K562 treated with DMSO at 1 percent for 48 hours (cell line): Measurements from ENCODE around the gene RCOR3. TPM values are rescaled to one million over a fixed set of nuclear protein-coding genes. Genes with fewer than 3 reads are reported as not detected.

Source experiments
- total RNA-seq: library from RNA; unstranded; fragments of 300-600 nt; gene quantifications from 2 replicates; pipeline ENCODE4 v1.2.3, GENCODE V29; 2022; ENCODE audit warnings: low replicate concordance; ENCODE audit errors: extremely low read depth

RCOR3 gene
- total RNA-seq: not detected in 2 replicates

DNA sequence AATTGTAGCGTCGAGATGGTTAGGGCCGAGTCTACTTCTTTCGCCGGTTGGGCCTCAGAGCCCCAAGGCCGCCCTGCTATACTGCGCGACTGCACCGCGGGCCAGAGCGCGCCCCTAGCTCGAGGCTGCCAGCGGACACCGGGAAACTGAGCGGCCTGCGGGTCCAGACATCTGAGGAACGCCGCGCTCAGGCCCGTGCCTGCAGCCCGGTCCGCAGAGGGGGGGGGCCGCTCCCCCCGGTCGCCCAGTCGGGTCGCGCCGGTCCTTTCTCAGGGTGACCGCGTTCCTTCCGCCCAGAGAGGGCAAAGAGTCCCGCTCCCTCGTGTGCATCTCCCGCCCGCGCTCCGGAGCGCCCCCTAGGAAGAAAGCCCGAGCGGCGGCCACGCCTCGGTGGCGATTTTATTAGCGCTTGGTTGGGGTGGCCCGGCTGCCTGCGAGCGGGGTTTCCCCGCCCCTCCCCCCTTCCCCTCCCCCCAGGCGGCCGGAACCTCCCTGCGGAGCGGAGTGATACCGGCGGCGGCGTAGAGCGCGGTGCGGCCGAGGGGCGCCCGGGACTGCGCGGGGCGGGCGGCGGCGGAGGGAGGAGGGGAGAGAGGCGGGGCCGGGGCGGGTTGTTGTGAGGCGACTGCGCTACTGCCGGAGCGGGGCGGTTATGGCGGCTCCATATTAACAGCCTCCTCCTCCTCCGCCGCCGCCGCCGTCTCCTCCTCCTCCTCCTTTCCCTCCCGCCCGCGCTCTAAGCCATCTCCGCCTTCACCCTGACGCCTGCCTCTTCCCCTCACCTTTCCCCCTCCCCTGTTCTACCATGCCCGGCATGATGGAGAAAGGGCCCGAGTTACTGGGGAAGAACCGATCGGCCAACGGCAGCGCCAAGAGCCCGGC, at the start of gene RCOR3:
RCOR3 (plus strand) TSS at position 611 of the 882 bp plus-strand sequence; CDS start at position 806, 195 bp downstream.

DNA sequence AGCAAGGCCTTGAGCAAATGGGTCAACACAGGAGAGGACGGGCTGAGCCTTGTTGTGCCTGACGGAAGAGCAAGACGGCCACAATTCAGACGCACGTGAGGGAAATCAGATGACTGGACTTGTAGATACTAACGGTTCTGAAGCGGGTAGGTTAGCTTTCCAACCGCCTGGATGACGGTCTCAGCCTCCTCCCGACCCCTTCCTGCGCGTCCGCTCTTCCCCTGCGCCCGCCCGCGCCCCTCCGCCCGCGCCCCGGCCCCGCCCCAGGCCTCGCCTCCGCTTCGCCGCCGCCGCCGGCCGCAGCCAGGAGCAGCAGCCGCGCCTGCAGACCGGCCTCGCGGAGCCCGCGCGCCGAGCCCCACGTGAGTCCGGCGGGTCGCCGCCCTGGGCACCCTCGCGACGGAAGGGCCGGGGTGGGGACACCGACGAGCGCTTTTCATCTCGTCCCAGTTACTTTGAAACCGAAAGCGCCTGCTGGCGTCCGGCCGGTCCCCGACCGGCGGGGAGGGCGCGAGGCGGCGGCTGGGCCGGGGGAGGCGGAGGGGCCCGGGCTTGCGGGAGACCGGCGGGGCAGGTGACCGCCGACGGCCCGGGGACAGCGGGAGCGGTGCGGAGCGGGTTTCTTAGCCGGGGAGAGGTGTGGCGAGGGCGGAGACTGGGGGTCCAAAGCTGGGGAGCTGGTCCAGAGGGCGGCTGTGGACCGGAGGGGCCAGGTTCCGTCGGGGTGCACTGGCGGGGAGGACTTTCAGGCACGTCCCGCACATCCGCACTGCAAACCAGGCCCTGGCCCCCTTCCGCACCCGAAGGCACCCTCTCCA, 67.6 kb downstream of the RCOR3 start, which contains the start of gene TRAF5:
TRAF5 (plus strand) TSS at position 306 of the 818 bp plus-strand sequence. CDS start 26,407 bp downstream, outside the sequence.

Other genes with a start within 250 kb of the RCOR3 start
- not detected in 2 replicates for gene KCNH1, start 125.2 kb upstream of the RCOR3 start, total RNA-seq
- gene TRAF5, start 67.5 kb downstream of the RCOR3 start, total RNA-seq: not detected in 2 replicates
- not detected in 2 replicates for gene RD3, start 232.8 kb downstream of the RCOR3 start, total RNA-seq